Heart right ventricle (tissue), 16 donors: ENCODE data around the gene DCLK3. TPM values are rescaled to one million over a fixed set of nuclear protein-coding genes. Genes with fewer than 3 reads are reported as not detected.

Experiments used
- ATAC-seq, 8 donors: fragments of 200-7000 bp; cut with Tn5 transposase; one replicate each; pipeline ENCODE4 v1.9.1; 2020; ENCODE audit warnings: mild to moderate bottlenecking in 8 of 8, moderate library complexity in 8 of 8, moderate number of reproducible peaks in 1 of 8
- DNase-seq, 2 donors: peaks; one replicate each; pipeline ENCODE4 v3.0.0-alpha.2; 2020
- H3K27ac ChIP-seq, 10 donors: fragments of 200-600 bp; sonication (generic) in 2 of 10; one replicate each; pipeline versions ENCODE4 v1.5.0 to v1.8.0; 2020 to 2022; ENCODE audit warnings: mild to moderate bottlenecking in 3 of 10
- H3K27me3 ChIP-seq, 7 donors: fragments of 200-600 bp; one replicate each; pipeline ENCODE4 v1.8.0; 2021 to 2022; ENCODE audit warnings: mild to moderate bottlenecking in 2 of 7
- H3K36me3 ChIP-seq, 9 donors: fragments of 200-600 bp; sonication (generic) in 1 of 9; one replicate each; pipeline versions ENCODE4 v1.5.0 to v1.8.0; 2020 to 2022; ENCODE audit warnings: mild to moderate bottlenecking in 2 of 9
- H3K4me1 ChIP-seq, 9 donors: fragments of 200-600 bp; sonication (generic) in 1 of 9; one replicate each; pipeline versions ENCODE4 v1.5.0 to v1.8.0; 2020 to 2022; ENCODE audit warnings: mild to moderate bottlenecking in 4 of 9
- H3K4me3 ChIP-seq, 10 donors: fragments of 200-600 bp; sonication (generic) in 2 of 10; one replicate each; pipeline versions ENCODE4 v1.5.0 to v1.8.0; 2020 to 2022; ENCODE audit warnings: mild to moderate bottlenecking in 7 of 10, moderate library complexity in 2 of 10
- H3K9me3 ChIP-seq, 11 donors: fragments of 200-600 bp in 10 of 11; sonication (generic) in 2 of 11; one replicate each; pipeline versions ENCODE4 v1.5.0 to v1.8.0; 2013 to 2022; ENCODE audit warnings: mild to moderate bottlenecking in 2 of 11, control low read depth in 1 of 11, moderate library complexity in 1 of 11
- WGBS, 2 donors: extraction: QIAGEN DNeasy Blood & Tissue Kit; methylation state at CpG; one replicate each; pipeline ENCODE4 v1.1.7; 2013; ENCODE audit warnings: inconsistent platforms in 1 of 2; 5-methylcytosine and 5-hydroxymethylcytosine counted together
- intact Hi-C, 10 donors: fragments of 100-400 bp; cut with DNase I; formaldehyde crosslinking; loops; one replicate each; pipeline versions ENCODE4 v1.11.1 to v1.14.2; 2022
- polyA plus RNA-seq, 2 donors: library from polyadenylated mRNA; stranded (reverse); fragments of 200-250 nt; gene quantifications; one replicate each; pipeline ENCODE4 v1.2.3, GENCODE V29; 2013
- total RNA-seq, 10 donors: library from RNA; stranded (reverse); fragmentation: NEBNext Ultra II Directional in 3 of 10; extraction: Animal tissue kit (Norgen Biotek cat#: 25700) in 3 of 10; gene quantifications; one replicate each; pipeline versions ENCODE4 v1.2.1 to v1.2.4, GENCODE V29; 2021 to 2023
- TF ChIP-seq, protein P1 (sequence below), 9 donors: fragments of 200-600 bp; sonication (generic) in 2 of 9; IDR thresholded peaks; one replicate each; pipeline versions ENCODE4 v1.5.0 to v1.8.0; 2021 to 2022; ENCODE audit warnings: antibody characterized with exemption in 9 of 9, mild to moderate bottlenecking in 5 of 9, moderate library complexity in 1 of 9
- donor health status: Arrhythmogenic right ventricular cardiomyopathy.
- donor health status: ischemic (EF 13 %, LVEDD 7.1; RV severe dilation, severe dysfunction).
- donor health status: healthy with polysubstance abuse.
- donor health status: DM: no; HTN: yes; CAD: no.
- donor health status: DM: no; HTN: no; CAD: no.
- donor health status: ischemic (EF 25% LVEDD 6.9; RV normal size, moderate dysfunction).
- donor health status: ischemic (EF 25% LVEDD 5.7; RV mildly dilated, moderate dysfunction).
- donor health status: healthy.
- donor health status: DM: yes; HTN: yes; CAD: no.
- donor health status: Ischemic cardiomyopathy.
- donor health status: ischemic (EF 35%, LVEDD 5.7; RV mildly dilated, moderate dysfunction).
- donor health status: nonischemic (EF 11% LVEDD 7.7; RV severe dilation, severe dysfunction).
- donor health status: DM: yes; HTN: yes; CAD: no.
- donor health status: PGD.
- donor health status: ischemic (EF 29% LVEDD 5.4; RV normal size, mild dysfunction).
- donor health status: nonischemic (EF 23%, LVEDD 6.1; RV moderate dilation, normal function).

DCLK3 gene
- total and polyA plus RNA-seq, 12 donors, result 0.04 to 1.0 (median 0.19) TPM

DNA sequence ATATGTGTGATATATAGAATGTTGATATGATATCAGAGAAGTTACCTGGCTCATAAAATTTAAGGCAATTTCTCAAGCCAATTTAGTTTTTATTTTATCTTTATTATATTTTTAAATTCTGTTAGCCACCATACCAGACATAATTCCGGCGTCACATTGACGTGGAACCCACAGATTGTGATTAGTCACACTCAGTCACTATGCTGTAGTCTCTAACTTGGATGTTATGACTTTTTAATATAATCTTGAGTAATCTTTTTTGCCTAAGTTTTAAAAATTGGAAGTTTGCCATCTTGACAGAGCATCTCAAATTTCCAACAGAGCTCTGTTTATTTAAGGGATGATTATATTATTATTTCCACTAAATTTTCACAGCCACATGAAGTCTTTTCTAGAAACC is 9.7 kb upstream of the DCLK3 start:
- Histone ChIP-seq H3K36me3 (no peaks in the 10 kb centered on the region), H3K4me3 (no peak overlapping the region), H3K9me3 (no peaks in the 10 kb centered on the region), H3K27ac (no peak overlapping the region), H3K4me1 (peaks cover 0 to 8% (median 0%) of the 10 kb centered on the region in 9 donors), H3K27me3 (no peaks in the 10 kb centered on the region)
- no peak for ATAC-seq
- no peak for DNase-seq
- TF ChIP-seq, protein P1, sequence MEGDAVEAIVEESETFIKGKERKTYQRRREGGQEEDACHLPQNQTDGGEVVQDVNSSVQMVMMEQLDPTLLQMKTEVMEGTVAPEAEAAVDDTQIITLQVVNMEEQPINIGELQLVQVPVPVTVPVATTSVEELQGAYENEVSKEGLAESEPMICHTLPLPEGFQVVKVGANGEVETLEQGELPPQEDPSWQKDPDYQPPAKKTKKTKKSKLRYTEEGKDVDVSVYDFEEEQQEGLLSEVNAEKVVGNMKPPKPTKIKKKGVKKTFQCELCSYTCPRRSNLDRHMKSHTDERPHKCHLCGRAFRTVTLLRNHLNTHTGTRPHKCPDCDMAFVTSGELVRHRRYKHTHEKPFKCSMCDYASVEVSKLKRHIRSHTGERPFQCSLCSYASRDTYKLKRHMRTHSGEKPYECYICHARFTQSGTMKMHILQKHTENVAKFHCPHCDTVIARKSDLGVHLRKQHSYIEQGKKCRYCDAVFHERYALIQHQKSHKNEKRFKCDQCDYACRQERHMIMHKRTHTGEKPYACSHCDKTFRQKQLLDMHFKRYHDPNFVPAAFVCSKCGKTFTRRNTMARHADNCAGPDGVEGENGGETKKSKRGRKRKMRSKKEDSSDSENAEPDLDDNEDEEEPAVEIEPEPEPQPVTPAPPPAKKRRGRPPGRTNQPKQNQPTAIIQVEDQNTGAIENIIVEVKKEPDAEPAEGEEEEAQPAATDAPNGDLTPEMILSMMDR (IDR thresholded peaks at IDR 0.05), result no peak
- intact Hi-C loops, result no loop called here
- 59 to 65% methylated on average over 3 of the region's 3 CpGs for WGBS, 2 donors

DNA sequence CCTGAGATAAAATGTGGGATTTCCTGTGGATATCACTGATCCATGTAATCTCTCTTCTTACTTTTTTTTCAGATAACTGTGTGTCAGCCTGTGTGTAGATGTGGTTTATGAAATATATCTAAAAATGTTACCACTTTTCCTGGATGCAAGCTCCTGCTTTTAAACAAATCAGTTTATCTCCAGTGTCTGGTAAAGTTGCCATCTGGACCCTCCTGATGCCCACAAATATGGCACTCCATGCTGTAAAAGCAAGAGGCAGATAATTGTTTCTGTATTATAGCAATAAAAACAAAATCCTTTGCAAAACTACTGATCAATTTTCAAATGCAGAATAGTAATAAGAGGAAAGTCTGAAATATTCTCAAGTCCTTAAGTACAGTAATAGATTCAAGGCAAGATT is 7.6 kb upstream of the DCLK3 start:
- peaks cover 0 to 6% (median 0%) of the 10 kb centered on the region in 9 donors for H3K4me1 ChIP-seq
- no peak overlapping the region for H3K4me3 ChIP-seq
- DNase-seq (no peak), ATAC-seq (no peak)
- no peaks in the 10 kb centered on the region for H3K36me3 ChIP-seq
- no peak overlapping the region for H3K27ac ChIP-seq
- H3K9me3 ChIP-seq, result no peaks in the 10 kb centered on the region
- peaks cover 0 to 3% (median 0%) of the 10 kb centered on the region in 7 donors for H3K27me3 ChIP-seq
- TF ChIP-seq, protein P1 (IDR thresholded peaks at IDR 0.05), result no peak
- intact Hi-C loops, result no loop called here

DNA sequence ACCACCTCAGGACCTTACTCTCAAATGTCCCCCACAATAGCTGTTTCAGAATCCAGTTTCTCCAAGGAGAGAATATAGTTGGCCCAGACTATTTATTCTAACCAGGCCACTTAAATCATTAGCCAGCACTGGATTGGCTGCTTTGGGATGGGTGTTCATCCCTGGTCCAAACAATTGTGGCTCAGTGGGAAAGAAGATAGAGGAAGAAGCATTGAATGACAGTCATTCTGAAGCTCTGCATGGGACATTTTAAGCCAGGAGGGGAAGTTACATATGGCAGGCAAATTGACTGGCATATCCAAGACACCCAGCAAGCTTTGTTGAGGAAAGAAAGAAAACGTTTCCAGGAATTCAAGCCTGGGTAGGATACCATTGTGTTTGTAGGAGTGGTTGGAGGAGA is 5.6 kb upstream of the DCLK3 start:
- H3K4me1 ChIP-seq, result no peaks in the 10 kb centered on the region
- intact Hi-C loops, result no loop called here
- H3K27me3 ChIP-seq, result peaks cover 0 to 20% (median 11%) of the 10 kb centered on the region in 7 donors
- ATAC-seq (no peak), DNase-seq (no peak)
- TF ChIP-seq, protein P1 (IDR thresholded peaks at IDR 0.05), result no peak
- no peak overlapping the region for H3K4me3 ChIP-seq
- H3K27ac ChIP-seq, result no peak overlapping the region
- H3K36me3 ChIP-seq, result no peaks in the 10 kb centered on the region
- H3K9me3 ChIP-seq, result no peaks in the 10 kb centered on the region
- 45 to 50% methylated on average over 1 of the region's 1 CpG for WGBS, 2 donors

DNA sequence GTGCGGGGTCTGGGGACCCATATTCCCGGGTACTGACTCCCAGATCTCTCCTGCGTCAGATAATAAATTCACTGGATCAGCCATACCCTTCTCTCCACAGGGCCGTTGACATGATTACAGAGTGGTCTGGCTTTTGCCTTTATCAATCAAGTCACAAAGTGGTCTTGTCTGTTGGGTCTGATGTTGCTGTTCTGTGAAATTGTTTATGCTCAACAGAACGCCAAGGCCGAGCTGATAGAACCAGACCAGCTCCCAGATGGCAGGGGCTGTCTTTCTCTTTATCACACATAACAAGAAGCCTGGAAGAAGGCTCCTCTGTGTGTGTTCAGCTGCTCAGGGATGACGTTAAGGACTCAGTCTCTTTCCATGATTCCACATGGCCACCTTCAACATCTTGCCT is 751 bp upstream of the DCLK3 start:
- H3K27me3 ChIP-seq, result peaks cover 15 to 63% (median 43%) of the 10 kb centered on the region in 7 donors
- no peaks in the 10 kb centered on the region for H3K36me3 ChIP-seq
- H3K27ac ChIP-seq, result no peak overlapping the region
- TF ChIP-seq, protein P1 (IDR thresholded peaks at IDR 0.05), result no peak
- no peak overlapping the region for H3K4me3 ChIP-seq
- intact Hi-C loops, result no loop called here
- no peaks in the 10 kb centered on the region for H3K9me3 ChIP-seq
- peaks cover 0 to 9% (median 0%) of the 10 kb centered on the region in 9 donors for H3K4me1 ChIP-seq
- DNase-seq (no peak), ATAC-seq (no peak)
- 71 to 72% methylated on average over 7 of the region's 7 CpGs for WGBS, 2 donors
